Measurements from ENCODE around the gene RCBTB1. TPM values are rescaled to one million over a fixed set of nuclear protein-coding genes. Genes with fewer than 3 reads are reported as not detected.
"Not testable (repeated sequence)": the region's sequence is repeated elsewhere in the genome, so short reads cannot be mapped to it uniquely, and the experiment has no call there.

The RCBTB1 gene
- total RNA-seq, 1 experiment from 2014 or later = 13.5 TPM

GRCh38 chr13:49499889-49500660 is 85.3 kb downstream of the RCBTB1 start:
- peak; percentile 45 to 65 for DNase-seq (ENCODE audit: low read depth in 1 of 2, low spot score in 2 of 2)
- no peak overlapping the region for H3K4me3 ChIP-seq
- H3K9me3 ChIP-seq (replicated peaks) = no peaks in the 10 kb centered on the region
- H3K27me3 ChIP-seq (replicated peaks) = no peaks in the 10 kb centered on the region
- peak overlapping the region; percentile 59 for H3K27ac ChIP-seq
- peaks cover 12% of the 10 kb centered on the region for H3K36me3 ChIP-seq
- H3K4me1 ChIP-seq (replicated peaks) = peaks cover 27% of the 10 kb centered on the region

GRCh38 chr13:49498206-49498605 is 87.2 kb downstream of the RCBTB1 start:
- no peak for DNase-seq (ENCODE audit: low read depth in 1 of 2, low spot score in 2 of 2)
- Histone ChIP-seq H3K4me3 (no peak overlapping the region), H3K36me3 (peaks cover 12% of the 10 kb centered on the region), H3K27ac (no peak overlapping the region), H3K9me3 (replicated peaks) (no peaks in the 10 kb centered on the region), H3K27me3 (replicated peaks) (no peaks in the 10 kb centered on the region), H3K4me1 (replicated peaks) (peaks cover 33% of the 10 kb centered on the region)

GRCh38 chr13:49497272-49497671 is 88.1 kb downstream of the RCBTB1 start:
- Histone ChIP-seq H3K4me3 (no peak overlapping the region), H3K9me3 (replicated peaks) (no peaks in the 10 kb centered on the region), H3K36me3 (peaks cover 12% of the 10 kb centered on the region), H3K27me3 (replicated peaks) (no peaks in the 10 kb centered on the region), H3K4me1 (replicated peaks) (peaks cover 33% of the 10 kb centered on the region), H3K27ac (no peak overlapping the region)
- no peak for DNase-seq (ENCODE audit: low read depth in 1 of 2, low spot score in 2 of 2)

GRCh38 chr13:49496837-49497236 is 88.5 kb downstream of the RCBTB1 start:
- H3K36me3 ChIP-seq = peaks cover 12% of the 10 kb centered on the region
- not testable (repeated sequence) for H3K27ac ChIP-seq; H3K4me3 ChIP-seq; H3K9me3 ChIP-seq (replicated peaks); H3K27me3 ChIP-seq (replicated peaks); DNase-seq (ENCODE audit: low read depth in 1 of 2, low spot score in 2 of 2)
- peaks cover 33% of the 10 kb centered on the region for H3K4me1 ChIP-seq (replicated peaks)

GRCh38 chr13:49495783-49496762 is 89.3 kb downstream of the RCBTB1 start, which contains the start of gene PHF11:
PHF11 (plus strand) TSS chr13:49495953; CDS start chr13:49496002, 49 bp downstream.
- Histone ChIP-seq H3K9me3 (replicated peaks) (no peaks in the 10 kb centered on the region), H3K4me3 (peak within 1 kb of the TSS; percentile 50), H3K27me3 (replicated peaks) (no peaks in the 10 kb centered on the region), H3K4me1 (replicated peaks) (peaks cover 33% of the 10 kb centered on the region), H3K27ac (peak within 1 kb of the TSS; percentile 96), H3K36me3 (peaks cover 12% of the 10 kb centered on the region)
- DNase-seq (ENCODE audit: low read depth in 1 of 2, low spot score in 2 of 2) = peak; percentile 81 to 83

- H3K27me3 ChIP-seq (replicated peaks) = no peaks in the 10 kb centered on the region
- peak overlapping the region; percentile 96 for H3K27ac ChIP-seq
- no peak for DNase-seq (ENCODE audit: low read depth in 1 of 2, low spot score in 2 of 2)
- peaks cover 22% of the 10 kb centered on the region for H3K4me1 ChIP-seq (replicated peaks)
- no peaks in the 10 kb centered on the region for H3K9me3 ChIP-seq (replicated peaks)
- peaks cover 11% of the 10 kb centered on the region for H3K36me3 ChIP-seq
- peak overlapping the region; percentile 50 for H3K4me3 ChIP-seq
These were observed 90.7 kb downstream of the RCBTB1 start for GRCh38 chr13:49494645-49495044.

GRCh38 chr13:49488563-49488962 is 96.8 kb downstream of the RCBTB1 start:
- H3K27ac ChIP-seq = no peak overlapping the region
- H3K27me3 ChIP-seq (replicated peaks) = no peaks in the 10 kb centered on the region
- no peaks in the 10 kb centered on the region; the same call in 1 of the 2 replicates for H3K36me3 ChIP-seq
- H3K4me1 ChIP-seq (replicated peaks) = no peaks in the 10 kb centered on the region; the same call in 1 of the 2 replicates
- no peak overlapping the region for H3K4me3 ChIP-seq
- no peaks in the 10 kb centered on the region for H3K9me3 ChIP-seq (replicated peaks)
- DNase-seq (ENCODE audit: low read depth in 1 of 2, low spot score in 2 of 2) = no peak

Other genes starting within 250 kb of the RCBTB1 start
- 6.2 and 6.5 TPM in 2 replicates for gene CAB39L, start 141.5 kb downstream of the RCBTB1 start, total RNA-seq (2014; rRNA removed; shearing (Covaris generic))
- 5.6 and 6.4 TPM in 2 replicates for gene SETDB2, start 141.3 kb downstream of the RCBTB1 start, total RNA-seq (2014; rRNA removed; shearing (Covaris generic))
- 20.1 and 52.2 TPM in 2 replicates for gene PHF11, start 89.6 kb downstream of the RCBTB1 start, total RNA-seq (2014; rRNA removed; shearing (Covaris generic))
- 0.03 TPM in 1 of 2 replicates, not detected in the other for gene ARL11, start 42.9 kb upstream of the RCBTB1 start, total RNA-seq (2014; rRNA removed; shearing (Covaris generic))
- gene EBPL, start 105.9 kb upstream of the RCBTB1 start, total RNA-seq (2014; rRNA removed; shearing (Covaris generic)) = 78.8 and 120 TPM in 2 replicates
- 29.9 and 41.1 TPM in 2 replicates for gene KPNA3, start 207.1 kb upstream of the RCBTB1 start, total RNA-seq (2014; rRNA removed; shearing (Covaris generic))